Stimulated activated CD4-positive, alpha-beta T cell treated with anti-CD3 and anti-CD28 coated beads, Interleukin-12 subunit alpha, Interleukin-12 subunit beta, amount 100 ng/mL, for 4 hours (primary cell): ENCODE data around the gene ZNF346.
"Not testable (repeated sequence)": the region's sequence is repeated elsewhere in the genome, so short reads cannot be mapped to it uniquely, and the experiment has no call there.

Experiments
- DNase-seq: peaks from one replicate; pipeline ENCODE4 v3.0.0-alpha.2; 2020

The ZNF346 gene

GRCh38 chr5:177010153-177010552 lies 12.3 kb upstream of the ZNF346 start:
- DNase-seq: no peak

GRCh38 chr5:177015156-177015555 lies 7.3 kb upstream of the ZNF346 start:
- no peak for DNase-seq

- DNase-seq: no peak
Measured at GRCh38 chr5:177018341-177018740, 4.2 kb upstream of the ZNF346 start.

GRCh38 chr5:177020033-177020432 lies 2.5 kb upstream of the ZNF346 start:
- no peak for DNase-seq

GRCh38 chr5:177023303-177023664 lies 788 bp downstream of the ZNF346 start:
- no peak for DNase-seq

GRCh38 chr5:177024559-177024958 lies 2.1 kb downstream of the ZNF346 start:
- DNase-seq: no peak

- no peak for DNase-seq
Measured at GRCh38 chr5:177025101-177025601, 2.7 kb downstream of the ZNF346 start.

GRCh38 chr5:177027665-177028064 lies 5.2 kb downstream of the ZNF346 start:
- no peak for DNase-seq

GRCh38 chr5:177029498-177029897 lies 7.0 kb downstream of the ZNF346 start:
- no peak for DNase-seq

GRCh38 chr5:177035976-177036375 lies 13.5 kb downstream of the ZNF346 start:
- no peak for DNase-seq

- no peak for DNase-seq
Measured at GRCh38 chr5:177036443-177036842, 13.9 kb downstream of the ZNF346 start.

- no peak for DNase-seq
Measured at GRCh38 chr5:177036921-177037320, 14.4 kb downstream of the ZNF346 start.

GRCh38 chr5:177040814-177041420 lies 18.4 kb downstream of the ZNF346 start:
- no peak for DNase-seq

GRCh38 chr5:177041936-177042335 lies 19.4 kb downstream of the ZNF346 start:
- no peak for DNase-seq

GRCh38 chr5:177043114-177043513 lies 20.6 kb downstream of the ZNF346 start:
- no peak for DNase-seq

GRCh38 chr5:177043958-177044357 lies 21.5 kb downstream of the ZNF346 start:
- no peak for DNase-seq

- DNase-seq: no peak
Measured at GRCh38 chr5:177044641-177045040, 22.1 kb downstream of the ZNF346 start.

GRCh38 chr5:177045631-177046030 lies 23.1 kb downstream of the ZNF346 start:
- DNase-seq: no peak

GRCh38 chr5:177048531-177048930 lies 26.0 kb downstream of the ZNF346 start:
- DNase-seq: not testable (repeated sequence)

GRCh38 chr5:177049285-177049684 lies 26.8 kb downstream of the ZNF346 start:
- no peak for DNase-seq

- no peak for DNase-seq
Measured at GRCh38 chr5:177064500-177065277, 42.2 kb downstream of the ZNF346 start.

GRCh38 chr5:177065491-177065890 lies 43.0 kb downstream of the ZNF346 start:
- no peak for DNase-seq

- DNase-seq: no peak
Measured at GRCh38 chr5:177066224-177066623, 43.7 kb downstream of the ZNF346 start.

- no peak for DNase-seq
Measured at GRCh38 chr5:177067503-177067902, 45.0 kb downstream of the ZNF346 start.
